ENCODE data around the gene ADK. TPM values are rescaled to one million over a fixed set of nuclear protein-coding genes. Genes with fewer than 3 reads are reported as not detected.

The ADK gene
- total and polyA plus RNA-seq, 2 donors from 2014 or later: 33.0 to 38.3 TPM

DNA sequence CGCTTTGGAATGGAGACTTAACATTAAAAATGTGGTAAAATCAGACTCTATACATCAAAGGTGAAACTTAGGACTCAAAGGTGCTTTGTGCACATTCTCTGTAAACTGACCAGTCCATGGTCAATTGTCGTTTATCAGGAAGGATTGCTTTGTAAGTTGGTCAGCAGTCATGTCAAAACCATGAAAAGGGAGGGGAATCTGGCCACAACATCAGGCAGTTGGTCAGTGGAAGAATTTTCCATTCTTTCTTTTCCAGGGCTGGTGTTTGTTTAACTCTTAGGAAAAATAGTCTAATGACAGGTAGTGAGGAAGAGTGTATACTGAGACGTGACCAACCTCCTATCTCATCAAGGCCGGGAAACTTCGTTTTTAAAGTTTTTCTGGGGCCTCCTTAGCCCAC is 226.5 kb downstream of the ADK start:
- no peak overlapping the region for H3K4me3 ChIP-seq (ENCODE audit: low read length in 3 of 3)
- no peaks in the 10 kb centered on the region for H3K36me3 ChIP-seq (ENCODE audit: control insufficient read depth in 2 of 3, insufficient read depth in 3 of 3, low read length in 3 of 3)
- TF ChIP-seq, protein P1, sequence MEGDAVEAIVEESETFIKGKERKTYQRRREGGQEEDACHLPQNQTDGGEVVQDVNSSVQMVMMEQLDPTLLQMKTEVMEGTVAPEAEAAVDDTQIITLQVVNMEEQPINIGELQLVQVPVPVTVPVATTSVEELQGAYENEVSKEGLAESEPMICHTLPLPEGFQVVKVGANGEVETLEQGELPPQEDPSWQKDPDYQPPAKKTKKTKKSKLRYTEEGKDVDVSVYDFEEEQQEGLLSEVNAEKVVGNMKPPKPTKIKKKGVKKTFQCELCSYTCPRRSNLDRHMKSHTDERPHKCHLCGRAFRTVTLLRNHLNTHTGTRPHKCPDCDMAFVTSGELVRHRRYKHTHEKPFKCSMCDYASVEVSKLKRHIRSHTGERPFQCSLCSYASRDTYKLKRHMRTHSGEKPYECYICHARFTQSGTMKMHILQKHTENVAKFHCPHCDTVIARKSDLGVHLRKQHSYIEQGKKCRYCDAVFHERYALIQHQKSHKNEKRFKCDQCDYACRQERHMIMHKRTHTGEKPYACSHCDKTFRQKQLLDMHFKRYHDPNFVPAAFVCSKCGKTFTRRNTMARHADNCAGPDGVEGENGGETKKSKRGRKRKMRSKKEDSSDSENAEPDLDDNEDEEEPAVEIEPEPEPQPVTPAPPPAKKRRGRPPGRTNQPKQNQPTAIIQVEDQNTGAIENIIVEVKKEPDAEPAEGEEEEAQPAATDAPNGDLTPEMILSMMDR (IDR thresholded peaks at IDR 0.05; ENCODE audit: borderline replicate concordance, extremely low read depth, insufficient read depth): no peak
- no peak for FAIRE-seq
- H3K9ac ChIP-seq (ENCODE audit: low read length in 3 of 3): no peak overlapping the region
- DNase-seq: no peak
- H3K27ac ChIP-seq (ENCODE audit: low read depth in 2 of 2, low read length in 2 of 2): no peak overlapping the region
- no peaks in the 10 kb centered on the region for H3K9me3 ChIP-seq (ENCODE audit: control insufficient read depth in 2 of 3, insufficient read depth in 1 of 3, low read length in 3 of 3)
- H3K27me3 ChIP-seq (ENCODE audit: control insufficient read depth, insufficient read depth, low read length): no peaks in the 10 kb centered on the region
- intact Hi-C loops (cut with DNase I): no loop called here
- no peaks in the 10 kb centered on the region for H3K4me1 ChIP-seq (ENCODE audit: control insufficient read depth in 2 of 3, insufficient read depth in 2 of 3, low read depth in 1 of 3, low read length in 3 of 3)

DNA sequence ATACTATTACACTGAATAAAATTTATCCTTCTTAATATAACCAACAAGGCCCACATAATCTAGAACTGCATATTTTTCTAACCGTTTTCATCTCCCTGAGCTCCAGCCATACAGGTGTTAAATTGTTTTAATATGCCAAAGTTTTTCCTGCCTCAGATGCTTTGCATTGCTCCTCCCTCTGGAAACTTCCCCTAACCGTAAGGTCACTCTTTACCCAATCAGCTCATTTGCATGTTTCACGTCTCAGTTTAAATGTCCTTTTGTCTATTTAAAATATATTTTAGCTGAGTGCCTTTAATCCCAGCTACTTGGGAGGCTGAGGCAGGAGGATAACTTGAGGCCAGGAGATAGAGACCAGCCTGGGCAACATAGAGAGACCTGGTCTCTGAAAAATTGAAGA is 228.5 kb downstream of the ADK start:
- FAIRE-seq (no peak), DNase-seq (no peak)
- TF ChIP-seq, protein P1 (IDR thresholded peaks at IDR 0.05; ENCODE audit: borderline replicate concordance, extremely low read depth, insufficient read depth): no peak

DNA sequence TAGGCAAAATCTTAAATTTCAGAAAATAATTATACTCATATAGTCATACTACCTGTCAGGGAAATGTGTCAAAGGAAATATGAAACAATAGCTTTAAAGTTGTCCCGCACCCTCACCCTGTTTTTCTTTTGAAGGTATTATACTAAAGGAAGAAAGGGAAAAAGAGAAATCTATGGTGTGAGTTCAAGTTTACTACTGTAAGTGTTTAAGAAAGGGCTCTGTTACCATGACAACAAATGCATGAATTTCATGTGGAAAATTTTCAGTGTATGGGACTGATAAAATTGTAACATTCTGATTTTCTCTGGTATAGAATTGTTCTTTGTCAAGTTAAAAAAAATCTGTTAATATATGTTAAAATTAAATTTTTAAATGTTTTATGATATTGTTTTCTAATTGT is 229.8 kb downstream of the ADK start:
- H3K9me3 ChIP-seq (ENCODE audit: control insufficient read depth in 2 of 3, insufficient read depth in 1 of 3, low read length in 3 of 3): no peaks in the 10 kb centered on the region
- no peaks in the 10 kb centered on the region for H3K36me3 ChIP-seq (ENCODE audit: control insufficient read depth in 2 of 3, insufficient read depth in 3 of 3, low read length in 3 of 3)
- no peak overlapping the region for H3K9ac ChIP-seq (ENCODE audit: low read length in 3 of 3)
- intact Hi-C loops (cut with DNase I): no loop called here
- H3K4me3 ChIP-seq (ENCODE audit: low read length in 3 of 3): no peak overlapping the region
- H3K27me3 ChIP-seq (ENCODE audit: control insufficient read depth, insufficient read depth, low read length): no peaks in the 10 kb centered on the region
- DNase-seq: no peak
- FAIRE-seq: peak; percentile 87
- no peaks in the 10 kb centered on the region for H3K4me1 ChIP-seq (ENCODE audit: control insufficient read depth in 2 of 3, insufficient read depth in 2 of 3, low read depth in 1 of 3, low read length in 3 of 3)
- H3K27ac ChIP-seq (ENCODE audit: low read depth in 2 of 2, low read length in 2 of 2): no peak overlapping the region
- TF ChIP-seq, protein P1 (IDR thresholded peaks at IDR 0.05; ENCODE audit: borderline replicate concordance, extremely low read depth, insufficient read depth): no peak

More for the DNA sequence above, 228.5 kb downstream of the ADK start:
- no peaks in the 10 kb centered on the region for H3K36me3 ChIP-seq (ENCODE audit: control insufficient read depth in 2 of 3, insufficient read depth in 3 of 3, low read length in 3 of 3)
- no peaks in the 10 kb centered on the region for H3K9me3 ChIP-seq (ENCODE audit: control insufficient read depth in 2 of 3, insufficient read depth in 1 of 3, low read length in 3 of 3)
- no peak overlapping the region for H3K27ac ChIP-seq (ENCODE audit: low read depth in 2 of 2, low read length in 2 of 2)
- intact Hi-C loops (cut with DNase I): no loop called here
- no peak overlapping the region for H3K9ac ChIP-seq (ENCODE audit: low read length in 3 of 3)
- no peak overlapping the region for H3K4me3 ChIP-seq (ENCODE audit: low read length in 3 of 3)
- H3K4me1 ChIP-seq (ENCODE audit: control insufficient read depth in 2 of 3, insufficient read depth in 2 of 3, low read depth in 1 of 3, low read length in 3 of 3): no peaks in the 10 kb centered on the region
- no peaks in the 10 kb centered on the region for H3K27me3 ChIP-seq (ENCODE audit: control insufficient read depth, insufficient read depth, low read length)

DNA sequence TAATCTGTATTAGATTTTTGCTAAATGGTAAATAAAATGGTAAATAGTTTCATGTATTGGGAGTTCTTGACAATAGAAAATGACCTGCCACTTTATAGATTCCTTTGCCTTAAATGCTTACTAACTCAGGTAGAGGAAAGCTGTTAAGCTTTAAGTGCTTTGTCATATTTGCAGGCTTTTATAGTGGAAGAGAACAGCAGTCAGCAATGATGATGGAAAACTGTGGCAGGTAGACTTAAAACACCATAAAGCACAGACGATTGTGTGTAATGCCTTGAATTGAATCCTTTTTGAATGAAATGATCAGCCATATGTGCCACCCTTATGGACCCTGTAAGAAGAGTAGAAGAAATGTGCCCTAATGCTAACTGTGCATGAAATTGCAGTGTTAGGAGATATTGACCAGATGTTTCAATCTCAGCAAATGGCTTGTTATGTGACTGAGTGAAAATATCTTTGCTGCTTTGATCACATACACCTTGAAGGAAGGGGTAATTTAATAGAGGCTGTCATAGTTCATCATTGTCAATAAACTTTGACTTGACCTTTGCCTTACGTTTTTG is 230.4 kb downstream of the ADK start:
- no peak for FAIRE-seq
- TF ChIP-seq, protein P1 (IDR thresholded peaks at IDR 0.05; ENCODE audit: borderline replicate concordance, extremely low read depth, insufficient read depth): no peak
- intact Hi-C loops (cut with DNase I): no loop called here
- no peaks in the 10 kb centered on the region for H3K36me3 ChIP-seq (ENCODE audit: control insufficient read depth in 2 of 3, insufficient read depth in 3 of 3, low read length in 3 of 3)
- H3K9me3 ChIP-seq (ENCODE audit: control insufficient read depth in 2 of 3, insufficient read depth in 1 of 3, low read length in 3 of 3): no peaks in the 10 kb centered on the region
- no peak for DNase-seq
- no peaks in the 10 kb centered on the region for H3K27me3 ChIP-seq (ENCODE audit: control insufficient read depth, insufficient read depth, low read length)
- no peak overlapping the region for H3K9ac ChIP-seq (ENCODE audit: low read length in 3 of 3)
- H3K4me1 ChIP-seq (ENCODE audit: control insufficient read depth in 2 of 3, insufficient read depth in 2 of 3, low read depth in 1 of 3, low read length in 3 of 3): no peaks in the 10 kb centered on the region
- H3K4me3 ChIP-seq (ENCODE audit: low read length in 3 of 3): no peak overlapping the region
- no peak overlapping the region for H3K27ac ChIP-seq (ENCODE audit: low read depth in 2 of 2, low read length in 2 of 2)
